ENCODE measurements around the gene GPBP1.
"Not testable (repeated sequence)": the region's sequence is repeated elsewhere in the genome, so short reads cannot be mapped to it uniquely, and the experiment has no call there.

GPBP1 gene

GRCh38 chr5:57176350-57176857 lies 2.5 kb downstream of the GPBP1 start:
- DNase-seq (ENCODE audit: low spot score) = peak; percentile 67

- DNase-seq (ENCODE audit: low spot score) = no peak
These were observed 3.8 kb downstream of the GPBP1 start for GRCh38 chr5:57177479-57178156.

- DNase-seq (ENCODE audit: low spot score) = not testable (repeated sequence)
These were observed 4.4 kb downstream of the GPBP1 start for GRCh38 chr5:57178238-57178637.

GRCh38 chr5:57179262-57180200 lies 5.7 kb downstream of the GPBP1 start:
- DNase-seq (ENCODE audit: low spot score) = no peak

- DNase-seq (ENCODE audit: low spot score) = no peak
These were observed 7.3 kb downstream of the GPBP1 start for GRCh38 chr5:57181154-57181553.

- DNase-seq (ENCODE audit: low spot score) = no peak
These were observed 10.5 kb downstream of the GPBP1 start for GRCh38 chr5:57184322-57184721.

GRCh38 chr5:57185313-57185712 lies 11.5 kb downstream of the GPBP1 start:
- DNase-seq (ENCODE audit: low spot score) = no peak

- DNase-seq (ENCODE audit: low spot score) = no peak
These were observed 12.3 kb downstream of the GPBP1 start for GRCh38 chr5:57186194-57186593.

- not testable (repeated sequence) for DNase-seq (ENCODE audit: low spot score)
These were observed 14.1 kb downstream of the GPBP1 start for GRCh38 chr5:57187977-57188376.

- DNase-seq (ENCODE audit: low spot score) = no peak
These were observed 15.7 kb downstream of the GPBP1 start for GRCh38 chr5:57189515-57189914.

- DNase-seq (ENCODE audit: low spot score) = no peak
These were observed 16.7 kb downstream of the GPBP1 start for GRCh38 chr5:57190593-57190992.

GRCh38 chr5:57191163-57191562 lies 17.3 kb downstream of the GPBP1 start:
- no peak for DNase-seq (ENCODE audit: low spot score)

- no peak for DNase-seq (ENCODE audit: low spot score)
These were observed 18.1 kb downstream of the GPBP1 start for GRCh38 chr5:57191986-57192385.

GRCh38 chr5:57192832-57193231 lies 19.0 kb downstream of the GPBP1 start:
- DNase-seq (ENCODE audit: low spot score) = not testable (repeated sequence)

GRCh38 chr5:57193757-57194413 lies 20.0 kb downstream of the GPBP1 start:
- no peak for DNase-seq (ENCODE audit: low spot score)

- no peak for DNase-seq (ENCODE audit: low spot score)
These were observed 20.8 kb downstream of the GPBP1 start for GRCh38 chr5:57194653-57195052.

- DNase-seq (ENCODE audit: low spot score) = no peak
These were observed 21.2 kb downstream of the GPBP1 start for GRCh38 chr5:57195060-57195459.

GRCh38 chr5:57199866-57200265 lies 26.0 kb downstream of the GPBP1 start:
- DNase-seq (ENCODE audit: low spot score) = no peak

- no peak for DNase-seq (ENCODE audit: low spot score)
These were observed 29.0 kb downstream of the GPBP1 start for GRCh38 chr5:57202811-57203210.

GRCh38 chr5:57207007-57207653 lies 33.3 kb downstream of the GPBP1 start:
- no peak for DNase-seq (ENCODE audit: low spot score)

- no peak for DNase-seq (ENCODE audit: low spot score)
These were observed 33.8 kb downstream of the GPBP1 start for GRCh38 chr5:57207681-57208080.

All from pons (tissue), 1 donor.